Measurements from ENCODE around the gene ZNF837.
"Not testable (repeated sequence)": the region's sequence is repeated elsewhere in the genome, so short reads cannot be mapped to it uniquely, and the experiment has no call there.

ZNF837 gene
- total RNA-seq = 1.3 to 4.1 reads per million in 2 experiments

- DNase-seq (ENCODE audit: low read depth) = peak; percentile 97
These were observed at the start of gene ZNF837 for GRCh38 chr19:58380662-58381459. TSS of gene ZNF837 (minus strand) at chr19:58381030. CDS start at chr19:58369332, 11,698 bp downstream.

- no peak for DNase-seq (ENCODE audit: low read depth)
These were observed 48.9 kb upstream of the ZNF837 start for GRCh38 chr19:58429745-58430144.

- DNase-seq (ENCODE audit: low read depth) = no peak
These were observed 47.8 kb upstream of the ZNF837 start for GRCh38 chr19:58428617-58429016.

- DNase-seq (ENCODE audit: low read depth) = no peak
These were observed 36.2 kb upstream of the ZNF837 start for GRCh38 chr19:58417071-58417470.

GRCh38 chr19:58416604-58417003, 35.8 kb upstream of the ZNF837 start:
- DNase-seq (ENCODE audit: low read depth) = no peak

- no peak for DNase-seq (ENCODE audit: low read depth)
These were observed 28.4 kb upstream of the ZNF837 start for GRCh38 chr19:58409010-58409790.

- DNase-seq (ENCODE audit: low read depth) = peak; percentile 88
These were observed 27.6 kb upstream of the ZNF837 start, which contains the start of gene ZNF584 for GRCh38 chr19:58408152-58409009. TSS of gene ZNF584 (plus strand) at chr19:58408649. CDS start at chr19:58409148, 499 bp downstream.

GRCh38 chr19:58407658-58408151, 26.9 kb upstream of the ZNF837 start:
- DNase-seq (ENCODE audit: low read depth) = no peak

- DNase-seq (ENCODE audit: low read depth) = no peak
These were observed 26.2 kb upstream of the ZNF837 start for GRCh38 chr19:58406818-58407657.

GRCh38 chr19:58403920-58404478, 23.2 kb upstream of the ZNF837 start:
- DNase-seq (ENCODE audit: low read depth) = not testable (repeated sequence)

GRCh38 chr19:58401840-58402421, 21.1 kb upstream of the ZNF837 start:
- no peak for DNase-seq (ENCODE audit: low read depth)

GRCh38 chr19:58400916-58401839, 20.3 kb upstream of the ZNF837 start:
- peak; percentile 99 for DNase-seq (ENCODE audit: low read depth)

GRCh38 chr19:58400316-58400915, 19.6 kb upstream of the ZNF837 start:
- DNase-seq (ENCODE audit: low read depth) = no peak

- no peak for DNase-seq (ENCODE audit: low read depth)
These were observed 19.1 kb upstream of the ZNF837 start for GRCh38 chr19:58399903-58400302.

GRCh38 chr19:58398545-58398944, 17.7 kb upstream of the ZNF837 start:
- DNase-seq (ENCODE audit: low read depth) = no peak

GRCh38 chr19:58398087-58398486, 17.3 kb upstream of the ZNF837 start:
- no peak for DNase-seq (ENCODE audit: low read depth)

GRCh38 chr19:58397533-58398037, 16.8 kb upstream of the ZNF837 start:
- no peak for DNase-seq (ENCODE audit: low read depth)

Measured in T follicular helper cell (primary cell).